Measurements from ENCODE around the gene RFLNA.

RFLNA gene

DNA sequence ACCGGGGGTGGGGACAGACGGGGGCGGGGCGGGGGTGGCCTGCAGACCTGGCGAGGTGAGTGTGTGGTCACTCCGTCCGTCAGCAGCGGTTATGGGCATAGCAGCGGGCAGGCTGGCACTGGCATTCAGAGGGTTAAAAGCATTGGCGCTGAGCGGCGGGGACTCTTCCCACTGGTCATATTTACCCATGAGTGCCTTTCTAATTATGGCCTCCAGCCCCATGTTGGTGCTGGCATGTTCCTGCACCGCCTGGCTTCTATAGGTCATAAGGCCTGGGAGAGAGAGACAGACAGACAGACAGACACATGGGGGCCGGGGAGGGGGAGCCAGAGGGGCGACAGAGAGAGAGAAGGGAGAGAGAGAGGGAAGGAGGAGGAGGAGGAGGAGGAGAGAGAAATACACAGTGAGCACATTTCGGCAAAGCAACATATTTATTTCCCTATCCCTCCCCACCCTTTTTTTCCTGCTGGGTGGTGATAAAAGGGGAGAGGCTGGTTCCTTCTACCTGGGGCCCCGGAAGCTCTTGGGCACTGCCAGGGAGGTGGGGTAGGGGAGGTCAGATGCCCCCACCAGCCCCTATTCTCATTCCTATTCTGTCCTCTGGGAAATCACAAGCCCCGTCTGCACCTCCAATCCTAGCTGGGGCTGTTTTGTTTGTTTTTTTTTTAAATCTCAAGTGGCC lies 32.6 kb downstream of the RFLNA start:
- Histone ChIP-seq H3K79me2 (ENCODE audit: insufficient read depth, low read length) (no peaks in the 10 kb centered on the region), H3K4me2 (ENCODE audit: low read length) (no peak overlapping the region), H2AFZ (ENCODE audit: low read length) (no peak overlapping the region), H3K27me3 (ENCODE audit: insufficient read depth, low read length) (no peaks in the 10 kb centered on the region), H3K36me3 (ENCODE audit: insufficient read depth, low read length) (peaks cover 25% of the 10 kb centered on the region), H3K4me1 (ENCODE audit: insufficient read depth, low read length, severe bottlenecking) (no peaks in the 10 kb centered on the region), H4K20me1 (ENCODE audit: insufficient read depth, low read length) (no peaks in the 10 kb centered on the region), H3K9ac (ENCODE audit: low read length) (no peak overlapping the region), H3F3A (ENCODE audit: insufficient read depth, low read length) (no peaks in the 10 kb centered on the region), H3K27ac (ENCODE audit: low read depth, low read length, poor library complexity, severe bottlenecking) (no peak overlapping the region), H3K4me3 (ENCODE audit: low read depth, low read length, poor library complexity, severe bottlenecking) (no peak overlapping the region), H3K9me3 (ENCODE audit: low read length) (peaks cover 10% of the 10 kb centered on the region), H3K9me2 (ENCODE audit: low read depth, low read length) (no peaks in the 10 kb centered on the region)
- no peak for TF ChIP-seq EZH2 (IDR thresholded peaks at IDR 0.05; ENCODE audit: borderline replicate concordance, low read length)
- TF ChIP-seq, protein P1, sequence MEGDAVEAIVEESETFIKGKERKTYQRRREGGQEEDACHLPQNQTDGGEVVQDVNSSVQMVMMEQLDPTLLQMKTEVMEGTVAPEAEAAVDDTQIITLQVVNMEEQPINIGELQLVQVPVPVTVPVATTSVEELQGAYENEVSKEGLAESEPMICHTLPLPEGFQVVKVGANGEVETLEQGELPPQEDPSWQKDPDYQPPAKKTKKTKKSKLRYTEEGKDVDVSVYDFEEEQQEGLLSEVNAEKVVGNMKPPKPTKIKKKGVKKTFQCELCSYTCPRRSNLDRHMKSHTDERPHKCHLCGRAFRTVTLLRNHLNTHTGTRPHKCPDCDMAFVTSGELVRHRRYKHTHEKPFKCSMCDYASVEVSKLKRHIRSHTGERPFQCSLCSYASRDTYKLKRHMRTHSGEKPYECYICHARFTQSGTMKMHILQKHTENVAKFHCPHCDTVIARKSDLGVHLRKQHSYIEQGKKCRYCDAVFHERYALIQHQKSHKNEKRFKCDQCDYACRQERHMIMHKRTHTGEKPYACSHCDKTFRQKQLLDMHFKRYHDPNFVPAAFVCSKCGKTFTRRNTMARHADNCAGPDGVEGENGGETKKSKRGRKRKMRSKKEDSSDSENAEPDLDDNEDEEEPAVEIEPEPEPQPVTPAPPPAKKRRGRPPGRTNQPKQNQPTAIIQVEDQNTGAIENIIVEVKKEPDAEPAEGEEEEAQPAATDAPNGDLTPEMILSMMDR (IDR thresholded peaks at IDR 0.05; ENCODE audit: low read length) = no peak

DNA sequence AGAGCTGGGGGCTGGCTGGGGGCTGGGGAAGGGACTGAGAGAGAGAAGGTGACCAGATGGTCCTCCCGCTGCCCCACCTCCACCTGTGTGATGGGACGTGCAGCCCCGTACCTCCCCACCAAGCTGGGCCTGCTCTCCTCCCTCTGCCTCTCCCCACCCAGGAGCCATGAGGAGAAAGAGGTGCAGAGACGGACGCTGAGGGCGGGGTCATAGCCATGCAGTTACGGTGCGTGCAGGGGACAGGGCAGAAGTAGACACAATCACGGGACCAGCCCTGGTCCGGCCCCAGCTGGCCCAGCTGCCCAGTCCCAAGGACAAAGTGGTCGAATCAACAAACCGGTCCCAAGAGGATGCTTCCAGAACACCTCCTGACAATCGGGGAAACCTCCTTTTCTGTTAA lies 33.2 kb downstream of the RFLNA start:
- no peak overlapping the region for H3K27ac ChIP-seq (ENCODE audit: low read depth, low read length, poor library complexity, severe bottlenecking)
- peaks cover 25% of the 10 kb centered on the region for H3K36me3 ChIP-seq (ENCODE audit: insufficient read depth, low read length)
- no peaks in the 10 kb centered on the region for H4K20me1 ChIP-seq (ENCODE audit: insufficient read depth, low read length)

GRCh38 chr12:124328636-124329035 lies 33.7 kb downstream of the RFLNA start:
- Histone ChIP-seq H3K36me3 (ENCODE audit: insufficient read depth, low read length) (peaks cover 22% of the 10 kb centered on the region), H3K79me2 (ENCODE audit: insufficient read depth, low read length) (no peaks in the 10 kb centered on the region), H3K27me3 (ENCODE audit: insufficient read depth, low read length) (no peaks in the 10 kb centered on the region), H3K4me1 (ENCODE audit: insufficient read depth, low read length, severe bottlenecking) (no peaks in the 10 kb centered on the region), H2AFZ (ENCODE audit: low read length) (no peak overlapping the region), H4K20me1 (ENCODE audit: insufficient read depth, low read length) (no peaks in the 10 kb centered on the region), H3K27ac (ENCODE audit: low read depth, low read length, poor library complexity, severe bottlenecking) (no peak overlapping the region), H3K9me2 (ENCODE audit: low read depth, low read length) (no peaks in the 10 kb centered on the region), H3K4me3 (ENCODE audit: low read depth, low read length, poor library complexity, severe bottlenecking) (no peak overlapping the region), H3F3A (ENCODE audit: insufficient read depth, low read length) (no peaks in the 10 kb centered on the region), H3K9ac (ENCODE audit: low read length) (no peak overlapping the region), H3K9me3 (ENCODE audit: low read length) (peaks cover 8% of the 10 kb centered on the region), H3K4me2 (ENCODE audit: low read length) (no peak overlapping the region)
- TF ChIP-seq, protein P1 (IDR thresholded peaks at IDR 0.05; ENCODE audit: low read length) = no peak
- no peak for TF ChIP-seq EZH2 (IDR thresholded peaks at IDR 0.05; ENCODE audit: borderline replicate concordance, low read length)

More for the DNA sequence above, 33.2 kb downstream of the RFLNA start:
- TF ChIP-seq, protein P1 (IDR thresholded peaks at IDR 0.05; ENCODE audit: low read length) = no peak
- no peak for TF ChIP-seq EZH2 (IDR thresholded peaks at IDR 0.05; ENCODE audit: borderline replicate concordance, low read length)
- Histone ChIP-seq H3K9me3 (ENCODE audit: low read length) (peaks cover 10% of the 10 kb centered on the region), H3K4me1 (ENCODE audit: insufficient read depth, low read length, severe bottlenecking) (no peaks in the 10 kb centered on the region), H3F3A (ENCODE audit: insufficient read depth, low read length) (no peaks in the 10 kb centered on the region), H3K27me3 (ENCODE audit: insufficient read depth, low read length) (no peaks in the 10 kb centered on the region), H3K4me2 (ENCODE audit: low read length) (no peak overlapping the region), H3K79me2 (ENCODE audit: insufficient read depth, low read length) (no peaks in the 10 kb centered on the region), H3K9me2 (ENCODE audit: low read depth, low read length) (no peaks in the 10 kb centered on the region), H3K4me3 (ENCODE audit: low read depth, low read length, poor library complexity, severe bottlenecking) (no peak overlapping the region), H2AFZ (ENCODE audit: low read length) (no peak overlapping the region), H3K9ac (ENCODE audit: low read length) (no peak overlapping the region)
